Stimulated activated naive CD8-positive, alpha-beta T cell treated with anti-CD3 and anti-CD28 coated beads, Interleukin-15, Interleukin-2, amounts not matched to agents 100 U/mL and 50 U/mL, for 24 hours (primary cell): ENCODE results near the gene TPCN2.
"Not testable (repeated sequence)": the region's sequence is repeated elsewhere in the genome, so short reads cannot be mapped to it uniquely, and the experiment has no call there.

Experiments
- ATAC-seq: fragments of 150-1000 bp; cut with Tn5 transposase; one replicate; pipeline ENCODE4 v1.10.0; 2021
- DNase-seq: peaks from one replicate; pipeline ENCODE4 v3.0.0; 2021

TPCN2 gene

GRCh38 chr11:69048694-69049489 lies at the start of gene TPCN2:
TSS of gene TPCN2 (plus strand) at chr11:69048932. CDS start at chr11:69048998, 66 bp downstream.
- peak; percentile 97 for ATAC-seq
- DNase-seq: peak; percentile 92

GRCh38 chr11:68999093-68999747 lies 49.5 kb upstream of the TPCN2 start:
- DNase-seq (no peak), ATAC-seq (no peak)

GRCh38 chr11:68999748-69000355 lies 48.9 kb upstream of the TPCN2 start:
- ATAC-seq, DNase-seq: not testable (repeated sequence)

GRCh38 chr11:69000391-69000790 lies 48.3 kb upstream of the TPCN2 start:
- ATAC-seq: no peak
- no peak for DNase-seq

- DNase-seq (no peak), ATAC-seq (no peak)
These were observed 47.9 kb upstream of the TPCN2 start for GRCh38 chr11:69000831-69001242.

GRCh38 chr11:69001243-69002081 lies 47.3 kb upstream of the TPCN2 start:
- ATAC-seq (no peak), DNase-seq (no peak)

- no peak for DNase-seq
- ATAC-seq: no peak
These were observed 46.6 kb upstream of the TPCN2 start for GRCh38 chr11:69002110-69002569.

GRCh38 chr11:69002570-69003231 lies 46.0 kb upstream of the TPCN2 start:
- ATAC-seq: no peak
- DNase-seq: no peak

- ATAC-seq (peak; percentile 12), DNase-seq (no peak)
These were observed 45.3 kb upstream of the TPCN2 start for GRCh38 chr11:69003301-69003865.

GRCh38 chr11:69003866-69004367 lies 44.8 kb upstream of the TPCN2 start:
- ATAC-seq (no peak), DNase-seq (no peak)

- ATAC-seq: no peak
These were observed 44.1 kb upstream of the TPCN2 start for GRCh38 chr11:69004411-69005182.

GRCh38 chr11:69005183-69005630 lies 43.5 kb upstream of the TPCN2 start:
- ATAC-seq (no peak), DNase-seq (no peak)

More at GRCh38 chr11:69004411-69005182, 44.1 kb upstream of the TPCN2 start:
- DNase-seq: no peak

- no peak for ATAC-seq
- DNase-seq: no peak
These were observed 42.9 kb upstream of the TPCN2 start for GRCh38 chr11:69005631-69006368.

- no peak for ATAC-seq
These were observed 41.9 kb upstream of the TPCN2 start for GRCh38 chr11:69006816-69007215.

GRCh38 chr11:69007975-69008381 lies 40.8 kb upstream of the TPCN2 start:
- ATAC-seq (no peak), DNase-seq (no peak)

More at GRCh38 chr11:69006816-69007215, 41.9 kb upstream of the TPCN2 start:
- no peak for DNase-seq

- DNase-seq: no peak
- ATAC-seq: no peak
These were observed 39.8 kb upstream of the TPCN2 start for GRCh38 chr11:69008737-69009440.

- DNase-seq (no peak), ATAC-seq (no peak)
These were observed 39.1 kb upstream of the TPCN2 start for GRCh38 chr11:69009441-69010211.

GRCh38 chr11:69010361-69010891 lies 38.3 kb upstream of the TPCN2 start:
- DNase-seq (no peak), ATAC-seq (no peak)
